A673 (cell line): Measurements from ENCODE around the gene SLC6A9.

Experiments used
- EZH2 ChIP-seq: fragments of 200-600 bp; sonication (generic); IDR thresholded peaks from 2 replicates; pipeline ENCODE4 v1.6.1; 2017; ENCODE audit warnings: borderline replicate concordance, low read depth, mild to moderate bottlenecking, mixed read lengths, antibody characterized with exemption, low read length; ENCODE audit not compliant: poor library complexity, severe bottlenecking
- TF ChIP-seq, protein P1 (sequence below): fragments of 300-800, 200-600 bp; sonication (generic); conservative IDR thresholded peaks from 2 replicates; pipeline ENCODE4 v1.5.1; 2017; ENCODE audit warnings: low read depth, mild to moderate bottlenecking, antibody characterized with exemption, low read length, moderate library complexity, mixed read lengths

DNA sequence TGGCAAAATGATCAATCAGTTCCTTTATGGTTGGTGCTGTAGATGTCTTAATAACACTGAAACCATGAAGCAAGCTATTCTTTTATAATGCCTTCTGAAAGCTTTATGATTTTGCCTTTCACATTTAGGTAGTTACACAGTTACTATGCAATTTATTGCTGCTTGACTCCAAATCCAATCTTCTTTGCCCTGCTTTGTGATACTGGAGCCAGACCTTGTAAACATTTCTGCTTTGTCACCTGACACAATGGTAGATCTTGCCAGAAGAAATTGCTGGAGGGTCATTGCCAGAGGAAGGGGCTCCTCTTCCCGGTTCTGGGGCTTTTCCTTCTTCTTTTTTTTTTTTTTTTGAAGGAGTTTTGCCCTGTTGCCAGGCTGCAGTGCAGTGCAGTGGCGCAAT, 46.8 kb upstream of the SLC6A9 start:
- TF ChIP-seq, protein P1, sequence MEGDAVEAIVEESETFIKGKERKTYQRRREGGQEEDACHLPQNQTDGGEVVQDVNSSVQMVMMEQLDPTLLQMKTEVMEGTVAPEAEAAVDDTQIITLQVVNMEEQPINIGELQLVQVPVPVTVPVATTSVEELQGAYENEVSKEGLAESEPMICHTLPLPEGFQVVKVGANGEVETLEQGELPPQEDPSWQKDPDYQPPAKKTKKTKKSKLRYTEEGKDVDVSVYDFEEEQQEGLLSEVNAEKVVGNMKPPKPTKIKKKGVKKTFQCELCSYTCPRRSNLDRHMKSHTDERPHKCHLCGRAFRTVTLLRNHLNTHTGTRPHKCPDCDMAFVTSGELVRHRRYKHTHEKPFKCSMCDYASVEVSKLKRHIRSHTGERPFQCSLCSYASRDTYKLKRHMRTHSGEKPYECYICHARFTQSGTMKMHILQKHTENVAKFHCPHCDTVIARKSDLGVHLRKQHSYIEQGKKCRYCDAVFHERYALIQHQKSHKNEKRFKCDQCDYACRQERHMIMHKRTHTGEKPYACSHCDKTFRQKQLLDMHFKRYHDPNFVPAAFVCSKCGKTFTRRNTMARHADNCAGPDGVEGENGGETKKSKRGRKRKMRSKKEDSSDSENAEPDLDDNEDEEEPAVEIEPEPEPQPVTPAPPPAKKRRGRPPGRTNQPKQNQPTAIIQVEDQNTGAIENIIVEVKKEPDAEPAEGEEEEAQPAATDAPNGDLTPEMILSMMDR: no peak
- no peak for TF ChIP-seq EZH2
